Measurements from ENCODE around the gene DLG1. TPM values are rescaled to one million over a fixed set of nuclear protein-coding genes. Genes with fewer than 3 reads are reported as not detected.

The DLG1 gene
- total RNA-seq, 1 donor from 2014 or later, result 114 TPM

- Mint-ChIP-seq H3K9me3 (no peaks in the 10 kb centered on the region), H3K4me3 (no peak overlapping the region), H3K27me3 (ENCODE audit: low read depth) (peaks cover 23% of the 10 kb centered on the region), H3K4me1 (peaks cover 4% of the 10 kb centered on the region), H3K27ac (no peak overlapping the region), H3K36me3 (no peaks in the 10 kb centered on the region)
- no peak for DNase-seq (ENCODE audit: low spot score in 2 of 2, unreplicated experiment in 2 of 2)
- TF ChIP-seq CTCF (IDR thresholded peaks at IDR 0.05; ENCODE audit: unreplicated experiment), result no peak
Measured at GRCh38 chr3:197021231-197021630, 277.2 kb downstream of the DLG1 start.

GRCh38 chr3:197019535-197019934 is 278.9 kb downstream of the DLG1 start:
- Mint-ChIP-seq H3K9me3 (no peaks in the 10 kb centered on the region), H3K4me1 (peaks cover 4% of the 10 kb centered on the region), H3K36me3 (no peaks in the 10 kb centered on the region), H3K27ac (no peak overlapping the region), H3K27me3 (ENCODE audit: low read depth) (peaks cover 23% of the 10 kb centered on the region), H3K4me3 (no peak overlapping the region)
- no peak for DNase-seq (ENCODE audit: low spot score in 2 of 2, unreplicated experiment in 2 of 2)
- no peak for TF ChIP-seq CTCF (IDR thresholded peaks at IDR 0.05; ENCODE audit: unreplicated experiment)

GRCh38 chr3:197019021-197019420 is 279.4 kb downstream of the DLG1 start:
- TF ChIP-seq CTCF (IDR thresholded peaks at IDR 0.05; ENCODE audit: unreplicated experiment), result no peak
- peaks cover 4% of the 10 kb centered on the region for H3K4me1 Mint-ChIP-seq
- H3K4me3 Mint-ChIP-seq, result no peak overlapping the region
- no peaks in the 10 kb centered on the region for H3K36me3 Mint-ChIP-seq
- no peak overlapping the region for H3K27ac Mint-ChIP-seq
- DNase-seq (ENCODE audit: low spot score in 2 of 2, unreplicated experiment in 2 of 2), result peak in 1 of 2 experiments; percentile 7
- no peaks in the 10 kb centered on the region for H3K9me3 Mint-ChIP-seq
- peaks cover 23% of the 10 kb centered on the region for H3K27me3 Mint-ChIP-seq (ENCODE audit: low read depth)

GRCh38 chr3:197017003-197017402 is 281.4 kb downstream of the DLG1 start:
- Mint-ChIP-seq H3K4me1 (no peaks in the 10 kb centered on the region), H3K4me3 (no peak overlapping the region), H3K9me3 (no peaks in the 10 kb centered on the region), H3K36me3 (no peaks in the 10 kb centered on the region), H3K27ac (no peak overlapping the region), H3K27me3 (ENCODE audit: low read depth) (peaks cover 17% of the 10 kb centered on the region)
- DNase-seq (ENCODE audit: low spot score in 2 of 2, unreplicated experiment in 2 of 2), result no peak
- no peak for TF ChIP-seq CTCF (IDR thresholded peaks at IDR 0.05; ENCODE audit: unreplicated experiment)

GRCh38 chr3:197015790-197016736 is 282.3 kb downstream of the DLG1 start:
- peaks cover 3% of the 10 kb centered on the region for H3K4me1 Mint-ChIP-seq
- no peaks in the 10 kb centered on the region for H3K36me3 Mint-ChIP-seq
- no peak for TF ChIP-seq CTCF (IDR thresholded peaks at IDR 0.05; ENCODE audit: unreplicated experiment)
- DNase-seq (ENCODE audit: low spot score in 2 of 2, unreplicated experiment in 2 of 2), result no peak
- H3K9me3 Mint-ChIP-seq, result no peaks in the 10 kb centered on the region
- H3K27me3 Mint-ChIP-seq (ENCODE audit: low read depth), result peaks cover 13% of the 10 kb centered on the region
- H3K4me3 Mint-ChIP-seq, result no peak overlapping the region
- H3K27ac Mint-ChIP-seq, result no peak overlapping the region
